Middle frontal gyrus (tissue), 1 donor: ENCODE data around the gene PITPNC1.
"Not testable (repeated sequence)": the region's sequence is repeated elsewhere in the genome, so short reads cannot be mapped to it uniquely, and the experiment has no call there.

Experiments used
- DNase-seq: peaks from one replicate; pipeline ENCODE4 v3.0.0-alpha.2; 2015; ENCODE audit warnings: low spot score; ENCODE audit errors: extremely low spot score

Gene PITPNC1

GRCh38 chr17:67458203-67458602, 81.1 kb downstream of the PITPNC1 start:
- no peak for DNase-seq

- DNase-seq, result no peak
Measured at GRCh38 chr17:67459985-67460384, 82.9 kb downstream of the PITPNC1 start.

- DNase-seq, result no peak
Measured at GRCh38 chr17:67461228-67461780, 84.2 kb downstream of the PITPNC1 start.

GRCh38 chr17:67461876-67462275, 84.8 kb downstream of the PITPNC1 start:
- no peak for DNase-seq

GRCh38 chr17:67466251-67466796, 89.2 kb downstream of the PITPNC1 start:
- DNase-seq, result no peak

- DNase-seq, result no peak
Measured at GRCh38 chr17:67467500-67468455, 90.7 kb downstream of the PITPNC1 start.

GRCh38 chr17:67469208-67469980, 92.3 kb downstream of the PITPNC1 start:
- no peak for DNase-seq

- no peak for DNase-seq
Measured at GRCh38 chr17:67470163-67470562, 93.1 kb downstream of the PITPNC1 start.

- no peak for DNase-seq
Measured at GRCh38 chr17:67471118-67471517, 94.0 kb downstream of the PITPNC1 start.

- not testable (repeated sequence) for DNase-seq
Measured at GRCh38 chr17:67472606-67473005, 95.5 kb downstream of the PITPNC1 start.

GRCh38 chr17:67474081-67474661, 97.1 kb downstream of the PITPNC1 start:
- no peak for DNase-seq

- peak; percentile 81 for DNase-seq
Measured at GRCh38 chr17:67475161-67475937, 98.3 kb downstream of the PITPNC1 start.

- DNase-seq, result no peak
Measured at GRCh38 chr17:67476787-67477335, 99.8 kb downstream of the PITPNC1 start.

GRCh38 chr17:67477687-67478086, 100.6 kb downstream of the PITPNC1 start:
- DNase-seq, result no peak

GRCh38 chr17:67478401-67479041, 101.4 kb downstream of the PITPNC1 start:
- DNase-seq, result peak; percentile 47

- DNase-seq, result no peak
Measured at GRCh38 chr17:67479148-67479547, 102.1 kb downstream of the PITPNC1 start.

- not testable (repeated sequence) for DNase-seq
Measured at GRCh38 chr17:67480959-67481358, 103.9 kb downstream of the PITPNC1 start.

- no peak for DNase-seq
Measured at GRCh38 chr17:67481808-67482207, 104.7 kb downstream of the PITPNC1 start.

GRCh38 chr17:67482764-67483163, 105.7 kb downstream of the PITPNC1 start:
- no peak for DNase-seq

- no peak for DNase-seq
Measured at GRCh38 chr17:67484261-67484660, 107.2 kb downstream of the PITPNC1 start.
